Mucosa of rectum (tissue), 2 donors: ENCODE results near the gene SLC16A11.

Experiments
- H3K27ac ChIP-seq, 2 donors: one replicate each; pipeline ENCODE4 v1.7.0; 2013; ENCODE audit warnings: inconsistent platforms in 2 of 2, low read depth in 2 of 2, low read length in 2 of 2
- H3K27me3 ChIP-seq, 2 donors: one replicate each; pipeline ENCODE4 v1.7.0; 2013; ENCODE audit warnings: low read length in 2 of 2; ENCODE audit not compliant: control insufficient read depth in 2 of 2, insufficient read depth in 2 of 2
- H3K36me3 ChIP-seq, 2 donors: one replicate each; pipeline ENCODE4 v1.7.0; 2013; ENCODE audit warnings: low read length in 2 of 2; ENCODE audit not compliant: control insufficient read depth in 2 of 2, insufficient read depth in 2 of 2
- H3K4me1 ChIP-seq, 2 donors: one replicate each; pipeline ENCODE4 v1.7.0; 2013; ENCODE audit warnings: low read length in 2 of 2, mild to moderate bottlenecking in 1 of 2; ENCODE audit not compliant: control insufficient read depth in 2 of 2, insufficient read depth in 2 of 2
- H3K4me3 ChIP-seq, 2 donors: one replicate each; pipeline ENCODE4 v1.7.0; 2013; ENCODE audit warnings: low read length in 2 of 2
- H3K9ac ChIP-seq, 2 donors: one replicate each; pipeline ENCODE4 v1.7.0; 2013; ENCODE audit warnings: low read length in 2 of 2, low read depth in 1 of 2, mild to moderate bottlenecking in 1 of 2
- H3K9me3 ChIP-seq, 2 donors: one replicate each; pipeline ENCODE4 v1.7.0; 2013; ENCODE audit warnings: low read length in 2 of 2; ENCODE audit not compliant: control insufficient read depth in 2 of 2
- donor health status: healthy.
- donor health status: Normal muscosa, but diverticular disease.

SLC16A11 gene

GRCh38 chr17:7026471-7027115, 17.3 kb downstream of the SLC16A11 start:
- H3K27ac ChIP-seq = no peak overlapping the region

GRCh38 chr17:7025245-7025644, 18.6 kb downstream of the SLC16A11 start:
- Histone ChIP-seq H3K36me3 (no peaks in the 10 kb centered on the region), H3K9ac (no peak overlapping the region), H3K27ac (no peak overlapping the region), H3K27me3 (no peaks in the 10 kb centered on the region), H3K4me1 (peaks cover 13 to 19% of the 10 kb centered on the region in 2 donors), H3K9me3 (no peaks in the 10 kb centered on the region), H3K4me3 (no peak overlapping the region)

More at GRCh38 chr17:7026471-7027115, 17.3 kb downstream of the SLC16A11 start:
- no peaks in the 10 kb centered on the region for H3K27me3 ChIP-seq
- H3K4me1 ChIP-seq = peaks cover 13 to 16% of the 10 kb centered on the region in 2 donors
- no peak overlapping the region for H3K9ac ChIP-seq
- no peak overlapping the region for H3K4me3 ChIP-seq
- no peaks in the 10 kb centered on the region for H3K9me3 ChIP-seq
- H3K36me3 ChIP-seq = no peaks in the 10 kb centered on the region

- Histone ChIP-seq H3K27me3 (no peaks in the 10 kb centered on the region), H3K4me3 (no peak overlapping the region), H3K9me3 (no peaks in the 10 kb centered on the region), H3K36me3 (no peaks in the 10 kb centered on the region), H3K4me1 (peaks cover 13 to 24% of the 10 kb centered on the region in 2 donors), H3K27ac (no peak overlapping the region), H3K9ac (no peak overlapping the region)
Measured at GRCh38 chr17:7024402-7024785, 19.5 kb downstream of the SLC16A11 start.

GRCh38 chr17:7023576-7024401, 20.1 kb downstream of the SLC16A11 start:
- peak overlapping the region; percentile 62 to 63 for H3K9ac ChIP-seq
- H3K4me3 ChIP-seq = peak overlapping the region; percentile 60 to 62
- no peaks in the 10 kb centered on the region for H3K9me3 ChIP-seq
- H3K4me1 ChIP-seq = peaks cover 13 to 24% of the 10 kb centered on the region in 2 donors
- peak overlapping the region; percentile 40 to 79 for H3K27ac ChIP-seq
- no peaks in the 10 kb centered on the region for H3K36me3 ChIP-seq
- no peaks in the 10 kb centered on the region for H3K27me3 ChIP-seq

GRCh38 chr17:7022781-7023571, 20.9 kb downstream of the SLC16A11 start, which contains the start of gene BCL6B:
Gene BCL6B (plus strand): TSS chr17:7023050. CDS start chr17:7023672, 622 bp downstream.
- H3K4me3 ChIP-seq = peak within 1 kb of the TSS; percentile 60 to 62
- H3K4me1 ChIP-seq = peaks cover 13 to 24% of the 10 kb centered on the region in 2 donors
- H3K9ac ChIP-seq = peak within 1 kb of the TSS; percentile 62 to 63
- no peaks in the 10 kb centered on the region for H3K27me3 ChIP-seq
- H3K27ac ChIP-seq = peak within 1 kb of the TSS; percentile 40 to 79
- no peaks in the 10 kb centered on the region for H3K36me3 ChIP-seq
- no peaks in the 10 kb centered on the region for H3K9me3 ChIP-seq

GRCh38 chr17:7021993-7022778, 21.7 kb downstream of the SLC16A11 start:
- Histone ChIP-seq H3K36me3 (no peaks in the 10 kb centered on the region), H3K4me1 (peaks cover 17 to 25% of the 10 kb centered on the region in 2 donors), H3K27me3 (no peaks in the 10 kb centered on the region), H3K4me3 (peak overlapping the region; percentile 32 to 54), H3K9me3 (no peaks in the 10 kb centered on the region), H3K9ac (peak overlapping the region; percentile 58 to 63), H3K27ac (peak overlapping the region; percentile 40 to 79)

- H3K9me3 ChIP-seq = no peaks in the 10 kb centered on the region
- peak overlapping the region; percentile 58 to 63 for H3K9ac ChIP-seq
- H3K36me3 ChIP-seq = peaks cover 0 to 3% of the 10 kb centered on the region in 2 donors
- H3K27me3 ChIP-seq = no peaks in the 10 kb centered on the region
- no peak overlapping the region for H3K4me3 ChIP-seq
- peak overlapping the region in 1 of 2 donors; percentile 80 for H3K27ac ChIP-seq
- H3K4me1 ChIP-seq = peaks cover 19 to 27% of the 10 kb centered on the region in 2 donors
Measured at GRCh38 chr17:7020894-7021664, 22.8 kb downstream of the SLC16A11 start.

- Histone ChIP-seq H3K9me3 (no peaks in the 10 kb centered on the region), H3K9ac (peak overlapping the region; percentile 72 to 74), H3K27ac (peak overlapping the region; percentile 67 to 80), H3K36me3 (peaks cover 0 to 3% of the 10 kb centered on the region in 2 donors), H3K4me1 (peaks cover 28 to 35% of the 10 kb centered on the region in 2 donors), H3K4me3 (peak overlapping the region; percentile 68 to 70), H3K27me3 (no peaks in the 10 kb centered on the region)
Measured at GRCh38 chr17:7019839-7020519, 23.9 kb downstream of the SLC16A11 start.
